Activated CD4-positive, alpha-beta T cell treated with anti-CD3 and anti-CD28 coated beads, Interleukin-2, amount 10 ng/mL, durations not matched to agents 24 days and 14 days (primary cell): ENCODE results near the gene OVCH2. TPM values are rescaled to one million over a fixed set of nuclear protein-coding genes. Genes with fewer than 3 reads are reported as not detected.

Source experiments
- DNase-seq: peaks from one replicate; pipeline ENCODE4 v3.0.0; 2022
- H3K27ac Mint-ChIP-seq: one replicate; pipeline ENCODE4 v1.8.0; 2022; ENCODE audit warnings: mild to moderate bottlenecking, mixed read lengths
- H3K27me3 Mint-ChIP-seq: one replicate; pipeline ENCODE4 v1.8.0; 2022; ENCODE audit warnings: mixed read lengths
- H3K36me3 Mint-ChIP-seq: one replicate; pipeline ENCODE4 v1.8.0; 2022; ENCODE audit warnings: low read depth, mild to moderate bottlenecking, mixed read lengths
- H3K4me1 Mint-ChIP-seq: one replicate; pipeline ENCODE4 v1.8.0; 2021; ENCODE audit warnings: mixed read lengths
- H3K4me3 Mint-ChIP-seq: one replicate; pipeline ENCODE4 v1.8.0; 2022; ENCODE audit warnings: mild to moderate bottlenecking, moderate library complexity, mixed read lengths
- H3K9me3 Mint-ChIP-seq: one replicate; pipeline ENCODE4 v1.8.0; 2021; ENCODE audit warnings: mixed read lengths
- intact Hi-C: fragments of 100-400 bp; cut with micrococcal nuclease; formaldehyde crosslinking; loops from one replicate; pipeline ENCODE4 v1.15.1; 2023
- total RNA-seq: library from RNA; stranded (reverse); gene quantifications from 2 replicates; pipeline ENCODE4 v1.2.3, GENCODE V29; 2022

The OVCH2 gene
- total RNA-seq, 1 donor from 2014 or later, result not detected

- Mint-ChIP-seq H3K36me3 (no peaks in the 10 kb centered on the region), H3K4me3 (no peak overlapping the region), H3K27ac (no peak overlapping the region), H3K9me3 (no peaks in the 10 kb centered on the region), H3K27me3 (no peaks in the 10 kb centered on the region), H3K4me1 (no peaks in the 10 kb centered on the region)
- DNase-seq, result no peak
- intact Hi-C loops, result no loop called here
Measured at GRCh38 chr11:7642747-7643146, 63.5 kb downstream of the OVCH2 start.

- intact Hi-C loops, result no loop called here
Measured at GRCh38 chr11:7640816-7641215, 65.5 kb downstream of the OVCH2 start.

GRCh38 chr11:7639643-7640025, 66.6 kb downstream of the OVCH2 start:
- no peak for DNase-seq
- H3K36me3 Mint-ChIP-seq, result no peaks in the 10 kb centered on the region
- H3K4me1 Mint-ChIP-seq, result no peaks in the 10 kb centered on the region
- intact Hi-C loops, result no loop called here
- H3K27ac Mint-ChIP-seq, result no peak overlapping the region
- no peaks in the 10 kb centered on the region for H3K9me3 Mint-ChIP-seq
- no peak overlapping the region for H3K4me3 Mint-ChIP-seq
- H3K27me3 Mint-ChIP-seq, result no peaks in the 10 kb centered on the region

More at GRCh38 chr11:7640816-7641215, 65.5 kb downstream of the OVCH2 start:
- Mint-ChIP-seq H3K27ac (no peak overlapping the region), H3K4me1 (no peaks in the 10 kb centered on the region), H3K9me3 (no peaks in the 10 kb centered on the region), H3K4me3 (no peak overlapping the region), H3K27me3 (no peaks in the 10 kb centered on the region), H3K36me3 (no peaks in the 10 kb centered on the region)
- no peak for DNase-seq

Other genes with a start within 250 kb of the OVCH2 start
- not detected in 2 replicates for gene OLFML1, start 221.0 kb downstream of the OVCH2 start, total RNA-seq
- 1.2 and 1.6 TPM in 2 replicates for gene PPFIBP2, start 192.5 kb downstream of the OVCH2 start, total RNA-seq
- 3.4 and 3.6 TPM in 2 replicates for gene CYB5R2, start 33.0 kb downstream of the OVCH2 start, total RNA-seq
- gene OR5P2, start 90.5 kb upstream of the OVCH2 start, total RNA-seq, result not detected in 2 replicates
- not detected in 2 replicates for gene OR5P3, start 124.4 kb upstream of the OVCH2 start, total RNA-seq
- gene OR10A6, start 224.8 kb upstream of the OVCH2 start, total RNA-seq, result not detected in 2 replicates
- not detected in 2 replicates for gene OR10A3, start 235.2 kb upstream of the OVCH2 start, total RNA-seq